ENCODE results near the gene SCD5.

Gene SCD5

DNA sequence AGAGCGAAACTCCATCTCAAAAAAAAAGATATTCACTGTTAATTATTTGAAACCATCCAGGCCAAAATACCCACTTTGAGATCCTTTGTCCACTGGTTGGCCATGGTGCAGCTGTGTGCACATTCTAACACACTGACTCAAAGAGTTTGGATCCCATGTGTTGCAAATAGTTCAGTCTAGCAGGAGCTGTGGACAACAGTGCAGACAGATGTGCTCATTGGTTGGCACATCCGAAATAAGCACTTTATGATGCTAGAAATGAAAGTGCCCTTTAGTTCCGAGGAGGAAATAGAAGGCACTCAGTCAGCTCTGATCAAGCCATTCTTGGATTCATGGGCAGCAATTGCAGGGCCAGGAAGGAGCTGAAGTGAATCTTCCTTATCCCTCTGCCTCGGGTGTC is 173.8 kb downstream of the SCD5 start:
- DNase-seq = no peak

DNA sequence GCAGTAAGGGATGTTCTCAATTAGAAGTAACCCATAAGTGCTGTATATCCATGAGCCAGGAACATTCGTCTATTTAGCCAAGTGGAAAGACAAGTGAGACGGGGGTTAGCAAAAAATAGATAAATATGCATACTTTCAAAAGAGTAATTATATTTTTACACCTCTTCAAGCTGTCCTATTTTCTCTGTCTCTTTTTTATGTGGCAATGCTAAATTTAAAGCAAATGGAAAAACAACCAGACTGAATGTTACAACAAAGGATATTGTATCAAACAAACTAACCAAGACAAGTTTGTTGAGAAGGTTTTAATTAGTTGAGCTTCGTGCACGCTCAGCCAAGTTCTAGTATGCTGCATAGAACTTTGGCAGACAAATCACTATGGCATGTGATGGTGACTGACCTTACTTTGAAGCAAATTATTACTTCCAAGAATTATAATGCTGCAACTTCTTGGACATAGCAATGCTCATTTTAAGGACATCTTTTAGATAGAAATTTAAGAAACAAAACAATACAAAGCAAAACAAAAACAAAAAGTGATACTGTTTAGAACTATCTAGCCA is 175.4 kb downstream of the SCD5 start:
- DNase-seq = no peak

DNA sequence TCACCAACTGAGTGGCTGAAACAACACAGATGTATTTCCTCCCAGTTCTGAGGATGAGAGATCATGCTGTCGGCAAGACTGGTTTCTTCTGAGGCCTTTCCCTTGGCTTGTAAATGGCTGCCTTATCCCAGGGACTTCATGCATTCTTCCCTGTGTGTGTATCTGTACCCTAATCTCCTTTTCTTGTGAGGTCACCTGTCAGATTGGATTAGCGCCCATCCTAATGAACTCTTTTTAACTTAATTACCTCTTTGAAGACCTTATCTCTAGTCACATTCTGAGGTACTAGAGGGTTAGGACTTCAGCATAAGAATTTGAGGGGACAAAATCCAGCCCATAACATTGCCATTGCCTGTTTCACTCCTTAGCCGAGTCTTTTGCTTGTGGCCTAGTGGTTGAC is 177.3 kb downstream of the SCD5 start:
- no peak for DNase-seq

DNA sequence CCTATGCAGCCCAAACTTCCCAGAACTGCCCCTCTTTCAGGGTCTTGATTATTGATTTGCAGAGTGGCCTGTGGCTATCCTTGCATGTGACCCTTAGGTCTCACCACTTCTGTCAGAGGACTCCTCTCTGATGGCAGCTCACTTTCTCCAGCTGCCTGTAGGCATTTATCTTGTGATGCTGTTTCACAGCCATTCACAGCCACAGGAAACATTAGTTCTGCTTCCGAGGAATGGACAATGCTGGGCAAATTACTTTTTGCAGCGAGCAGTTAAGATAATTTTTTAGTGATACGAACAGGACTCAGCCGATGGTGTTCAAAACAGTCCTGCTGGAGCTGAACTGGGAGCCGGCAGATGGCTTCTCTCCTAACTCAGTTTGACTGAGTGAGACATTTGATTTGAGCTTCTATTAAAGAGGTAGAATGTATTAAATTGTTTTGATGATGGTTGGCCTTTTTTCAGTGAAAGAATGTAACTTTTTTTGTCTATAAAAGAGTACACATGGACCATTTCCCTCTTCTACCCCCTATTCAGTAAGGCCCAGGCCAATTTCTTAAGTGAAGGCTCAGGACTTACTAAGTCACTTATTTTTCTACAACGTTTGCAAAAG is 178.4 kb downstream of the SCD5 start:
- no peak for DNase-seq

DNA sequence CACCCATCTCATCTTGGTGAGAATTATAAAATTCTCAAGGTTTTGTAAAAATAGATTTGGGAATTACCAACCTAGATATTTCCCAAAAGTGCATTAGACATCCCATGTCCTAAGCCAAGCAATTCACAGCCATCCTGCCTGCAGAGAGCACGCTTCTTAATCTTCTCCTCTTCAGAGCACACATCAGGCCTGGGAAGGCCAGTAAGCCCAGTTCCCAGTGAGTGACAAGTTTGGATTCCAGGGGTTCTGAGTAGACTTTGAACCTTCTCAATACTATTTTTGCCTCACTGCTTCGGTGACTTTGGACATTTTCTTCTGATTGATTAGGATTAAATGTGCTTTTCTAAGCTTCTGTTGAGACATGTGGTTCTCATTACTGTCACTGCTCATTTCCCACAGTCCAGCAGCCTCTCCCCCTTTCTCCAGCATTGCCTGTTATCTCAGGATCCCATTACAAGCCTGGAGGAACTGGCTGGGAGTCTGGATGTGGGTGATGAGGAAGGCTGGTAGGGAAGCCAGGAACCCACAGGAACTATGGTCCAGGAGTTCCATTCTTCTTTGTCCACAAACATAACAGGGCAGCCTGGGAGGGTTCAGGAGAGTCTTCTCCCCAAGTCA is 180.4 kb downstream of the SCD5 start:
- DNase-seq = no peak

DNA sequence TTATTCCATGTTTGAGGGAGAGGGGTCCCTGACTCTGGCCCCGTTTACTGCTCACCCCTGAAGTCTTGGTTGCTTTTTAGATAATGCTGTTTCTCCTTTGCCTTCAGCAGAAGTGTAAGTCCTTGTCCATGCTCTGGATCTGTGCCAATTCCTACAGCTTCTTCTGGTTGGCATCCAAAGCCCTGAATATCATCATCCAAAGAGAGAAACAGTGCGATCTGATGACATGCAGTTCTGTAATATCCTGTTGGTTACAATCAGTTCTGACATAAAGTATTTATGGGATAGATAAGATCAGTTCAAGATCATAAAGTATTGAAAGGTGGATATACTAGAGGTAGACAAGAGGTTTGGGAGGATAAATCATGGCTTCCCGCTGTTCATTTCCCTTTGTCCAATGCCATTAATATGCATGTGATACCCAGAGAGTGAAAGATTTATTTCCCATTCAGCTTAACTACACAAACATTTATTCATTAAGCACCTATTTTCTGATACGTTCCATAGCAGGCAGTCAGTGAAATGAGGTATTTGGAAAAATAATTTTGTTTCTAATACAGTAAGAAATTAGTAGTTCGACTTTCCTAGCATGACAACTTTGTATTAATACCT is 183.7 kb downstream of the SCD5 start:
- no peak for DNase-seq

DNA sequence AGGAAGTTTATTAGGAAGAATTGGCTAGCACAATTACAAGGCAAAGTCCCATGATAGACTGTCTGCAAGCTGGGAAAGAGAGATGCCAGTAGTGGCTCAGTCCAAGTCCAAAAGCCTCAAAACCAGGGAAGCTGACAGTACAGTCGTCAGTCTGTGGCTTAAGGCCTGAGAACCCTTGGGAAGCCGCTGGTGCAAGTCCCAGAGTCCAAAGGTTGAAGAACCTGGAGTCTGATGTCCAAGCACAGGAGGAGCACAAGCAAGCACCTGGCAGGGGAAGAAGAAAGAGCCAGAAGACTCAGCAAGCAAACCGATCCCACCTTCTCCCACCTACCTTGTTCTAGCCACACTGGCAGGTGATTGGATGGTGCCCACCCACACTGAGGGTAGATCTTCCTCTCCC is 185.5 kb downstream of the SCD5 start:
- no peak for DNase-seq

DNA sequence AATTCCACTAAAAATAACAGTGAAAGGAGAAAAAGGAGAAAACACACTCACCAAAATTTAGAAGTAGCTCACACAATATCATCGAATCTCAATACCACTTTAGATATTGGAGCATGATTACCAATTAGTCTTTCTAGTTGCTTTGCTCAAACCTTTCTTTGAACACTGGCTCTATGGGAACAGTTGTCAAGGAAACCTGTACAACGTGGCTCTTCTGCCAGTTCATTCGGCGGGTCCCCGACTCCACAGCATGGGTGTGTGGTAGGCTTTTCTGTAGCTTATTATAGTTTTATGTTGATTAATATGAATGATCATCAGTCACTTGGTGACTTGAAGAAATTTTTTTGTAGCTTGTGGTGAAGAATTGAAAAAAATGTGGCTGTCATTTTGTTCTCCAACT is 186.6 kb downstream of the SCD5 start:
- DNase-seq = no peak

DNA sequence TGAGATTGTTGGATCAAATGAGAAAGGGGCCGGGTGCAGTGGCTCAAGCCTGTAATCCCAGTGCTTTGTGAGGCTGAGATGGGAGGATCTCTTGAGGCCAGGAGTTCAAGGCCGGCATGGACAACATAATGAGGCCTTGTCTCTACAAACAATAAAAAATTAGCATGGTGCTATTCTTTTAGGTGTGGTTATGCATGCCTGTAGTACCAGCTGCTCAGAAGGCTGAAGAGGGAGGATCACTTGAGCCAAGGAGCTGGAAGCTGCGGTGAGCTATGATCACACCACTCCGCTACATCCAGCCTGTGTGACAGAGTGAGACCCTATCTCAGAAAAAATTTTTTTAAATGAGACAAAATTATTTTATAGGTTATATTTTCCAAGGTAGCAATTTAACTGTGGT is 187.1 kb downstream of the SCD5 start:
- no peak for DNase-seq

DNA sequence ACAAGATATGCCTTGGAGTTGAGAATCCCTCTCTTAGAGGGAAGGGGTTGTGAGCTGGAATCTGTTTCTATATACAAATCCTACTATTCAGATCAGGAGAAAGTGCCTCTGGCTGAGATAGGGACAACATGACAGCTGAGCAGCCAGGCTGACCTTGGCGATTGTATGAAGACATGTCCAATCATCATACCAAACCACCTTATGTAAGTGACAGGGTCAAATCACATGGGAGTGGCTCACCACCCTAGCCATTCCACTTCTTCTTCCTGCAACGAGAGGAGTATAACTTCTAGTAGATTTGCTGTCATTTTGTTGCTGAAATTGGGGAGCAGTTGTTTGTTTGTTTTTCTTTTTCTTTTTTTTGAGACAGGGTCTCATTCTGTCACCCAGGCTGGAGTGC is 188.6 kb downstream of the SCD5 start:
- no peak for DNase-seq

DNA sequence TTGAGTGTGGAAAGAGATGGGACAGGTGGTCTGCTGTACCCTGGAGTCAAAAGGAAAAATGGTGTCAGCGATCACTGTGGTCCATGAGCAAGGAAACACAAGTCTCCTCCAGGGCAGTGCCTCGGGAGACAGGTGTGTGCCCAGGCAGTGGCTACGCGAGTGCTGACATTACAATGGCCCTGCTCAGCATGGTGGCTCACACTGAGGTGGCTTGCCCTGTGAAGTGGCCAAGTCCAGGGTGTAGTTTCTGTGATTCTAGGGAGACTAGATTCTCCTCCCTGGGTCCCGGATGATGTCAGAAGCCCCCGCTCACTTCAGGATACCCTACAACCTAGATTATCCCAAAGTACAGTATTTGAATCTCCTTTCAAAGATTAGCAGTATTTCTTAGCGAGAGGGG is 192.0 kb downstream of the SCD5 start:
- no peak for DNase-seq

DNA sequence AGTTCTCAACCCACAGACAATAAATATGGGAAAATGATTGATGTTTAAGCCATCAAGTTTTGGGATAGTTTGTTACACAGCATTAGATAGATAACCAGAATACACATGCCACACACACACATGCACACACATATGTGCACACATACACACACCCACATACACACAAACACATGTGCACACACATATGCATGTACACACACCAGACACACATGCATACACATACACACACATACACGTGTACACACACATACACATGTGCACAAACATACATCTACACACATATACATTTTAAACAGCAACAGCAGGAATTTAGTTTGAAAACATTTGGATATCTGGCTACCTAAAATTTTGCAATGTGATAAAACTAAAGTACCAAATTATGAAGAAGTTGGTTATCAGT is 194.1 kb downstream of the SCD5 start:
- no peak for DNase-seq

DNA sequence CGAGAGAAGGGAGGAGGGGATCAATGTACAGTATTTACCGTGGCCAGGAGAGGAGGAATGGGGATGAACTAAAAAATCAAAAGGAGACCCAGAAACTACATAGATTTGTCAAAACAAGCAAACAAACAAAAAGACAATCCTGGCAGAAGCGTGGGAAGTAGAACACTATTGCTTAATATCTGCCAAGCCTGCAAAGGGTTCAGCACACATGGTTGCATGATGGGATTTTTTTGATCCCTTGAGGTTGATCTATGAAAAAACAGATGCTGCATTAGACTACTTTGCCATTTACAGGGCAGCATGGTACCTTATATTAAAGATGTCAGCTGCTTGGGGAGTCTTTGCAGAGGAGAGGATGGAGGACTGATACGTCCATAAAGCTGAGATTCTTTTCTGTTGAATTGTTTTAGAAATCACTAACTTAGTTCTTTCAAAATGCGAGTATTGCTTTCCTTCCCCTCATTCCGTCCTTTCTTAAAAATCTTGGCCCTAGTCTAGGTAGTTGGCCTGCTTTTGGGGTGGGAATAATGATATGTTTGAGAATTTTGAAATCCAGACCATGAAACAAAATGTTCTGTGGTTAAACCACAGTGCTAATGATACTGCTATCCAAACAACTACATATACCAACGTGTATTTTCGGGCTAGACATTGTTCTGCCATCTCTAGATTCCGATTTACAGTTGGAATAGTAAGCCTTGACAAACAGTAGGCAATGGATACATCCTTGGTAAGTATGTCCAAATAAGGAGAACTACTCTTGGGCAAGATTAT is 197.2 kb downstream of the SCD5 start:
- no peak for DNase-seq

DNA sequence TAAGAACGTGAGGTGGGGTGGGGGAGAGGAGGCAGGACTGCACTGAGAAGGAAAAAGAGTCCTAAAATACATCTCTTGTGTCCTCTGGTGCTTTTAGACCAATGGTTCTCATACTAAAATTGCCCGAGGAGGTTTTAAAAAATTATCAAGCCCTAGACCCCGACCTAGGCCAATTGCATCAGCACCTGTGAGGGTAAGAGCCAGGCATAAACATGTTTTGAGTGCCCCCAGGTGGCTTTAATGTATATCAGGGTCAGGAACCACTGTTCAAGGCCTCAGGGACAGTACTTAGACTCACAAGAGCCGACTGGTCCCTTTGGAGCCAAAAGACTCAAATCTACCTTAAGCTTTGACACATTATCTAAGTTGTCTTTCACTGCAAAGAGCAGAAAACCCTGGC is 199.3 kb downstream of the SCD5 start:
- no peak for DNase-seq

DNA sequence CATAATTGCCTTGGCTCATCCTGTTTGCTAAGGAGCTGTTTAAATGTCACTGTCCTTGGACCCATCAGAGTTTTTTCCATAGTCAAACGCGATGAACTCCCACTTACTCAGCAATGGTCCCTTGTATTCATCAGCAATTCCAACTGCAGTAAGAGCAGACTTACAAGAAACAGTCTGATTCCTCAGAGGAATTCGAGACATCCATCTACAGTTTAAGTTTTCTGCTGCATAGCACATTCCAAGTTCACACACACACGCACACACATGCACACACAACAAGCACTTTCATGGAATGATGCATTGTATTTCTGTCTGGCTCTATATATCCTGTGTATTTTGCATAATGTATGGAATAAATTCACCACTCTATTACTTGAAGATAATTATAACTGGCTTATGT is 204.1 kb downstream of the SCD5 start:
- DNase-seq = no peak

DNA sequence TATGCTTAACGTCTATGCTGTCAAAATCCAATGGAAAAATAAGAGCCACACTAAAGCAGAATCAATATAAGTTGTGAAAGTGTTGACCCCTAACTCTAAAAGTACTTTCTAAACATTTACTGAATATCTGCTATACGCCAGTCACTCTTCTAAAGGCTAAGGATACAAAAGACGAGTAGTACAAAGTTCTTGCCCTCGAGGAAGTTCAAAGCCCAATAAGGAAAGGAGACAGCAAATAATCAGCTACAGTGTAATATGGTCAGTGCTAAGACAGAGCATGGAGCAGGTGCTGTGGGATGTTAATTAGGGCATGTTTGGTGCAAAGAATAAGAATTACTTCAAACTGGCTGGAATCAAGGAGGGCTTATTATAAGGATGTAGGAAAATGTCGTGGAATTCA is 205.2 kb downstream of the SCD5 start:
- DNase-seq = no peak

DNA sequence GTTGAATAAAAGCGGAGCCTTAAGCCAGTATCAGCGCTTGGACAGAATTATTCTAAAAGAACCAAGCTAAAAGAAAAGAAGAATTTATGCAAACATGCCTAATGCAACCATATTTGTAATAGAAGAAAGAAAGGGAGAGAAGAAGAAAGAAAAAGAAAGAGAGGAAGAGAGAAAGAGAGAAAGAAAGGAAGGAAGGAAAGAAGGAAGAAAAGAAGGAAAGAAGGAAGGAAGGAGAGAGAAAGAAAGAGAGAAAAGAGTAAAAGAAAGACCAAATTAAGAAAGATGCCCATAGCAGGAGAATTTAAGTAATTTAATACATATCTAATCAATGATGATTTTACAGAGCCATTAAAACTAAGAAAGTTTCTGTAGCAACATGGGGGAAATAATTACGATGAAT is 206.0 kb downstream of the SCD5 start:
- no peak for DNase-seq

DNA sequence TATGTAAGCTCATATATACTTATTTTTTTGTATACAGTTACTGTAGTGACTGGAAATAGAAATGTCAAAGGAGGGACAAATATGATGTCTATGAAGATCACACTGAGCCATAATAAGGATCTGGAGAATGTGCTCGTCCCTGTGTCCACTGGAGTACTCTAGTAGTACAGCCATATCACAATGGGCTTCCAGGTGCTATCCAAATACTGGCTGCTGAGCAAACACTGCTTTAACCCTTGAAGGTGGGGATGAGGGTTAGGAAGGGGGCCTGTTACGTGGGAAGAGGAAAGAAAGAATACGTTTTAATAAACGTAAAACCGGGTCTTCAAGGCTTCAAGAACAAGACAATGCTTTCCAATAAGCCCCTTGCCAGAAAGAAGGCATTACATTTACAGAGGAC is 207.0 kb downstream of the SCD5 start:
- no peak for DNase-seq

DNA sequence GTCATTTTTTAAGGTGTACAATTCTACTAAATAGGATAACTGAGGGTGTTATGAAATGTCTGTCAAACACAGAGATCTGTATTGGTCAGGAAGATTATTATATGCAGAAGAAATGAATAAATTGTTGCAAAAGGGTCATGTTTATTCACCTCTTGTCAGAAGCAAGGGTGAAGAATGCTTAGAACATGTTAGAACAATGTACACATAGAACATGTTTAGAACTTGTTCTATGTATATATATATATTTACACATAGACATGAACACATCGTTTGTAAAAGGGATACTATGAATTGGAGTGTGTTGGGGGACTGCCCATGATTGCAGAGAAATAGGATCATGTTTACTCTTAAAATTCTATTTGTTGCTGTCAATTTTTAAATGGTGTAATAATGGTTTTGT is 208.8 kb downstream of the SCD5 start:
- DNase-seq = no peak

DNA sequence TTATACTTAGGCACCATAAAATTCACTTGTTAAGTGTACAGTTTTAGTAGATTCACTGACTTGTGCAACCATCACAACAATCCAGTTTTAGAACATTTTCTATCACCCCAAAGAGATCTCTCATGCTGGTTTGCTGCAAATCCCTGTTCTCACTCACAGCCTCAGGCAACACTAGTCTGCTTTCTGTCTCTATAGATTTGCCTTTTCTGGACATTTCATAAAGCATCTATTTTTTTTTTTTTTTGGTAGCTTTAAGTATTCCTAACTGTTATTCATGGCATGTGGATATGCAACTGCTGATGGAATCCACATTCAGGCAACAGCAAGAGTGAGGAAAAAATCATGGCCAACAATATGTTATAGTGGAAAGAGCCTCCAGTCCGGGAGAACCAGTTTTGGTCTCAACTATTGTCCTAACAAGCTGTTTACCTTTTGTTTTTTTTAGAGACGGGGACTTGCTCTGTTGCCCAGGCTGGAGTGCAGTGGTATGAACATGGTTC is 209.8 kb downstream of the SCD5 start:
- no peak for DNase-seq

DNA sequence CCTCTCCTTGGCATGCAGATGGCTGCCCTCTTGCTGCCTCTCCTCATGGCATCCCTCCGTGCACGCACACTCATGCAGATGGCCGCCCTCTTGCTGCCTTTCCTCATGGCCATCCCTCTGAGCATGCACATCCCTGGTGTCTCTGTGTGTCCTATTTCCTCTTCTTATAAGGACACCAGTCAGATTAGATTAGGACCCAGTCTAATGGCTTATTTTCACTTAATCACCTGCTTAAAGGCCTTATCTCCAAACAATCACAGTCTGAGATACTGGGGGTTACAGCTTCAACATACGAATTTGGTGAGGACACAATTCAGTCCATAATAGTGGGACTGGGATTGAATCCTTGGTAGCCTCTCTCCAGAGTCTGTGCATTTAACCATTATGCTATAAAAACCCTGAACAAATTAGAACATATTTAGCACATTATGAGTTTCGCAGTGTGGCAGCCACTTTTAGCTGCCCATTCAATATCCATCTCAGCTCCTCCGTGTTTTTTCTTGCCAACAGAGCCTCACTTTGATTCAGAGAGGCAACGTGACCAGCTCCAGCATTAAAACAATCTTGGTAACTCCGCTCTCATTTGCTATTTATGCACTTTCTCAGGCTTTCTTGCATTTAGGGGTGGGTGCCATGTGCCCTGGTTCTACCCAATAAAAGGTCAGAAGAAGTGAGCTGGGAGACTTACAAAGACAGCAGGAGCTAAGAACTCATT is 210.6 kb downstream of the SCD5 start:
- no peak for DNase-seq

DNA sequence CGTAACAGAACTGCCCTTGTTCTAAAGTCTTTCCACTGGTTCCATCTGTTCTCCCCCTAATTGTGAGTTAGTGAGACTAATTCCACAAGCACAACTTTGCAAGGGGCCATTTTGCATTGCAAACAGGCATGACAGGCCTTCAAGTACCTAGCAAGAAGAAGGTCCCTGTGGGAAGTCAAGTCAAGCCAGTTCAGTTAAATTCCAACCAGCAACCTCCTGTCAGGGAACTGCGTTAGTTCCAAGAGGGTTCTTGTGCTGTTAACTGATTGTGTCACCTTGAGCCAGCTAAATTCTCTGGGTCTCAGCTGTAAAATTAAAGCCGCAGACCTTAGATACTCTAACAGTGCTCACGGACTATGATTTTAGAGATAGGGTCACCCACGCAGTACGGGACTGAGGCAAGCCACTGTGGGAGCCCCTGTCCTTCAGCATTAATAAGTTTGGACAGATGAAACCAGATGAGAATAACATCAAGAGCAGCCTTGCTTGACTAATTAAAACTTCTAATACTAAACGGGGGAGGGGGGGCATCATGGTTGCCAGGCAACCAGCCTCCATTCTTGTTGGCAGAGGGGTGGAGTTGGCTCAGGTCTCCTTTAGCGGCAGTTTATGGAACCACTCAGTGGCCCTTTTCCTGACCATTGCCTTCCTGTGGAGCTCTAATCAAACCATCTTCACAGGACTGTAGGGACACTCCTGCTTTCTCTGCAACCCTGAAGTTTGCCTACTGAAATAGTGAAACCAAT is 212.7 kb downstream of the SCD5 start:
- no peak for DNase-seq
